Endometrial microvascular endothelial cells (primary cell): ENCODE data around the gene KCNJ1. TPM values are rescaled to one million over a fixed set of nuclear protein-coding genes. Genes with fewer than 3 reads are reported as not detected.

Source experiments
- in situ Hi-C: cut with HindIII; loops from 2 replicates; pipeline ENCODE4 v1.10.0; 2017; ENCODE audit warnings: low sequenced_read_pairs, low pct_unique_long_range_greater_than_20kb; ENCODE audit errors: inconsistent ontology term
- total RNA-seq: library from RNA; depleted of rRNA; stranded (reverse); fragments of >200 nt; gene quantifications from one replicate; pipeline ENCODE4 v1.2.3, GENCODE V29; 2015; ENCODE audit errors: inconsistent ontology term

Gene KCNJ1
- total RNA-seq, 1 donor from 2014 or later: not detected

DNA sequence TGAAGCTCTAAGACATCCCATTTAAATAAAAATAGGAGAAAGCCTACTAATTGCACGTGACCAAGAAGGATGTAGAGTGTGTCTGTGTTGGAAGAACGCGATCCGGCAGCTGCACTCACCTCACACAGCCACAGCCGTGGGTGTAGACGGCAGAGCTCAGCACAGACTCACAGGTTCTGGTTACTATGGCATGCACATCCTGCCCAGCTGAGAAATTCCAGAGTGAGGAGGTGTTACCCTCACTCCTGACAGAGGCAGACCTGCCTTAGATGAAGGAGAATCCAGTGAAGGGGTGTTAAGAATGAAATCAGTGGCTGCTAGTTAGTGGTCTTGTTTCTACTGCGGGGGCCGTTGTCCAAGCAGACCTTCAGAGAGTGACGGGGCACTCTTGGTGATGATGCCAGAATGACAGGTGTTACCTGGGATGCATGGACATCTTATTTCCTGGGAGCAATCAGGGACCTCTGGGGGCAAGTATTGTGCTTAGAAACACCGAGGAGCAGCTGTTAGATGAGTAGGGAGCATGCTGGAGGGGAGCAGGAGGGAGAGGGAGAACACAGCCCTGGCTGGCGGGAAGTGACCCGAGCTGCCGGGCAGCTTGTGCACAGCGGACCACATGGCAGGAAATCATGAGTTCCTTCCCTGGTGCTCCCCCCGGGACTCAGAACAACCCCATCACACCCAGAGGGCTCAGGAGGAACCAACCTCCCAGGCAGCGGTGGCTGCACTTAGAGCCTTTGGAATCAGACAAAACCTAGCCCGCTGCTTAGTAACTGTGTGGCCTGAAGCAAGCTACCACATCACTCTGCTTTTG, 36.4 kb upstream of the KCNJ1 start:
- in situ Hi-C loops: no loop called here

DNA sequence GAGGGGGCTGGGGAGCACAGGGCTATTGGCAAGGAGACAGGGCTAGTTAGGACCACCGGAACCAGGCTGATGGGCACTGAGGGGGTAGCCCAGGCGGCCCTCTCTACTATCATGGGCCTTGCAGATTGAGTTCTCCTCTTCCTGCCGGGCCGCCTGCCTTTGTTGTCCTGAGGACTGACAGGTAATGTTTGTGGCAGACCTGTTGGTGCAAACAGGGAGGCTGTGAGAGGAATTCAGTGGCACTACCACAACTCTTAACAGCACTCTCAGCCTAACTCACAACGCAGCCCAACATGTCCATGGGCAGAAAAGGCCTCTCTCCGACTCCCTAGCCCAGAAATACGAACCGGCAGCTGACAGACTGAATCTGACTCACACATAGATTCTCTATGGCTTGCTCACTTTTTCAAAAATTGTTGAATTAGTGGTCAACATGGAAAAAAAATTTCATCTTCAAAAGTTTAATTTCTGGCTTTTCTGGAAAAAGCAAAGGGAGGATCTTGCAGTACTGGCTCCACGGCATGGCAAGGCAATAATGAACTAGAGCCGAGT, 35.5 kb upstream of the KCNJ1 start:
- in situ Hi-C loops: no loop called here

DNA sequence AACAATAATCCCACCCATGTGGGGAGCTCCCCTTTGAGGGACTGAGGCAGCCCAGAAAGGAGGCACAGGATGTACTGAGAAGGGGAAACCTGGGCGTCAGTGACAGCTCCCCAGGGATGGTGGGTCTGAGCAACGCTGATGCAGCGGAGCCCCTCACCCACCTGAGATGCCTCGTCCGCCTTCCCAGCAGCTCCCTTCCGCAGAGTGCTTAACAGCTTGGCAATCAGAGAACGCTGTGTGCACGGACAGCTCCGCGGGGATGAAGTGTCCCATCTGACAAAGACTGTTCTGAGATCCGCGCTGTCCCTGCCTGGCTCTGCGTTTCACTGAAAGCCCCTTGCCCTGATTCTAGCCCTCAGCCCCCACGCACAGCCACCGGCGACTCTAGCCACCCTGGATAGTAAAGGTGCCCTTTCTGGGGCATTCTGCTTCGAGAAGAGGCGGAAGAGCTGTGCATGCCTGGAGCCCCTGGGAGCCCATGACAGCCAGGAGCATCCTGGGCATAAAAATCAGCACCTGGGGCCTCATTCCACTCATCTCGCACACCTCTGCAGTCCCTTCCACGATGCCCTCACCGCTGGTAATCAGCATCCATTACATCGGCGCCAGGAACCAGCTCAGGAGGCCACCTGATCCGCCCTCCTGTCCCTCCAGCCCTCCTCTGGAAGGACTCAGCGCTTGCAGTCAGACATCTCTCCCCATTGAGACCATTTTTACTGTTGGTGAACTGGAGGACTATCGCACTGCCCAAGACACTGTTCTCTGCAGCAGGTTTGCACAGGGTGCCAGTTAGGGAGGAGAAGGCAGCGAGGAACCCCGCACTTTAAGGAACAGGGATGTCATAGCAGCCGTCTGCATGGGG, 34.8 kb upstream of the KCNJ1 start:
- in situ Hi-C loops: no loop called here

DNA sequence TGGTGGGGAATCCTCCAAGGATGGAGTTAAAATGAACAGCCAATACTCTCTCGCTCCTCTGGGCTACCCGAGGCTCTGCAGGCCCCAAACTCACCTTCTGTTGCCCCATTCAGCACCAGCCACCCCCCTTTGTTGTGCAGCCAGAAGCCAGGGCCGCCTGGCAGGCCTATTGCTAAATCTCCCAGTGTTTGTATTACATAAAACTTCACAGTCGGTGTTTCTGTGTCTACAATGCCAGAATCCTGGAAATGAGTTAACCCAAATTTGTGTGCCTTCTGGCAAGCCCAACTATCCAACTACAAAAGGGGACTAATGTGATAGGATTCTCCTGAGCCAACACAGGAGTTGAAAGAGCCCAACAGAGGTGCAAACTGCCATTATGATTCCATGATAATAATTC, 33.4 kb upstream of the KCNJ1 start:
- in situ Hi-C loops: no loop called here

DNA sequence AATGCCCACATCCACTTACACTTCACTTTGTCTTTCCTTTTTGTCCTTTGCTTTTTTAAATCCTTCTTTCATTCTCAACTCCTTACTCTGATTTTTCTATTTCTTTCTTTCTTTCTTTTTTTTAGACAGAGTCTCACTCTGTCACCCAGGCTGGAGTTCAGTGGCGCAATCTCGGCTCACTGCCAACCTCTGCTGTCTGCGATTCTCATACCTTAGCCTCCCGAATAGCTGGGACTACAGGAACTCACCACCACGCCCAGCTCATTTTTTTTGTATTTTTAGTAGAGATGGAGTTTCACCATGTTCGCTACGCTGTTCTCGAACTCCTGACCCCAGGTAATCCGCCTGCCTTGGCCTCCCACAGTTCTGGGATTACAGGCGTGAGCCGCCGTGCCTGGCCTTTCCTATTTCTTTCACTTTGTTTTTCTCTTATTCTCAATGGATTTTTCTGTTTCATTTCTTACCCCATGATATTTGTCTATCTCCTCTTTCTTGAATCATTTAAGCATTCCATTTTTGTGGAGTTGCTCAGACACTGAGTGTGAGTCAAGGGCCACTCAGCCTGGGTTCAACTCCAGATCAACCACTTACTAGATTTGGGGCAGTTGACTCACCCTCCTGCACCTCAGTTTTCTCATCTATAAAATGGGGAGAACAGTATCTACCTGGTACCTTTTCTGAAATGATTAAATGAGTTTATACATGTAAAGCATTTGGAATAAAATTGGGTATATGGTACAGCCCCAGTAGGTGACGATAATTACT, 31.7 kb upstream of the KCNJ1 start:
- in situ Hi-C loops: loop anchor here (25.0 kb wide), 1 partner anchor 139 kb away; no protein-coding TSS in a partner anchor

DNA sequence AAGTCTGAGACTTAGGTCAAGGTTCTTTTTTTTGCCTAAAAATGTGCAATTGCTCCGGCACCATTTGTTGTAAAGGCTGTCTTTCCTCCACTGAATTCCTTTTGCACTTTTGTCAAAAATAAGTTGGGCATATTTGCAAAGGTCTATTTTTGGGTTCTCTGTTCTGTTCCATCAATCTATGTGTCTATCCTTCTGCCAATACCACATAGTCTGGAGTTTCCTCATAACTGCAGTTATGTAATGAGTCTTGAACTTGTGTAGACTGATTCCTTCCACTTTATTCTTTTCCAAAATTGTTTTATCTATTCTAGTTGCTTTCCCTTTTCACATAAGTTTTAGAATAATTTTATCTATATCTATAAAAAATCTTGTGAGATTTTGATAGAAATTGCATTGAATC, 30.7 kb upstream of the KCNJ1 start:
- in situ Hi-C loops: loop anchor here (25.0 kb wide), 1 partner anchor 139 kb away; no protein-coding TSS in a partner anchor

DNA sequence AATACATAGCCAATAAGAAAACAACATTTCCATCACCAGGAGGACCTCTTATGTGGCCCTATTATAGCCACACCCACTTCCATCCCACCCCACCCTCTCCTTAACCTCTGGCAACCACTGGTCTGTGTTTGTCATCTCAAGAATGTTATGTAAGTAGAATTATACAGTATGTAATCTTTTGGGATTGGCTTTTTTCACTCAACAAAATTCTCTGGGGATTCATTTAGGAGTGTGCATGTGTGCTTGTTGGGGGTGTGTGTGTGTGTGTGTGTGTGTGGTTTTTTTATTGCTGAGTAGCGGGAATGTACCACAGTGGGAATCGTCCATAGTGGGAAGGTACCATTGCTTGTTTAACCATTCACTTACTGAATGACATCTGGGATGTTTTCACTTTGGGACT, 29.3 kb upstream of the KCNJ1 start:
- in situ Hi-C loops: loop anchor here (25.0 kb wide), 1 partner anchor 141 kb away; no protein-coding TSS in a partner anchor

DNA sequence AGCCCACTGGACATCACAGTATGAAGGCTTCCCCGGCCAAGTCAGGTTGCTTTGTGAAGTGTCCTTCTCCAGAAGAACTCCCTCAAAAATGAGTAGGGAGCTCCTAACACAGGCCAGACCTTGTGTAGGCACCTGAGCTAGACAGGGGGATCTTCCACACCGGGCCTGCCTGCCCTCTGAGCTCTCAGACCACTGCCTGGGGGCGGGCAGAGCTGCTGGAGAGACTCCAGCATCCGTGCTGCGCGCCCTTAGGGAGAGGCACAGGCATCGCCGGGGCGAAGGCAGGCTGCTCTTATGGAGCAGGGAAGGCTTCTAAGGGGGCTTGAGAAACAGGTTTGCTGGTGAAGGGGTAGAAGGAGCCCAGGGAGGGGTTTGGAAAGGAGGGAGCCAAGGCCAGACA, 28.4 kb upstream of the KCNJ1 start:
- in situ Hi-C loops: loop anchor here (25.0 kb wide), 1 partner anchor 142 kb away; no protein-coding TSS in a partner anchor

DNA sequence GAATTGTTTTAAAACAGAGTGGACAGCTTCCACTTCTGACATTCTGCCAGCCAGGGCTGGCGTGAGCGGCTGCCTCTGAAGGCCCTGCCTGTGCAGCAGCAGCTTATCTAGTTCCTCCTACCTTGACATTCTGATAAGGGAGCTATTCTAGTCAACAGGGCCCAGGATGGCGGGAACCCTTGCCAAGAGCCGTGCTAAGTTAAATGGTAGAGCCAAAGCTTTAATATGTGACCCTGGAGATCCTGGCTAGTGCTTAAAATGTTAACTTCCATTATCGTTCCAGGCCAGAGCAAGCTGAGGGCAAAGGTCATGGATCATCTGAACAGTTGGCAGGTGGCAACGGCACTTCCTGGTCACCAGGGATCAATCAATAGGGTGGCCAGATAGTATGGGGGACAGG, 27.6 kb upstream of the KCNJ1 start:
- in situ Hi-C loops: loop anchor here (25.0 kb wide), 1 partner anchor 143 kb away; no protein-coding TSS in a partner anchor

DNA sequence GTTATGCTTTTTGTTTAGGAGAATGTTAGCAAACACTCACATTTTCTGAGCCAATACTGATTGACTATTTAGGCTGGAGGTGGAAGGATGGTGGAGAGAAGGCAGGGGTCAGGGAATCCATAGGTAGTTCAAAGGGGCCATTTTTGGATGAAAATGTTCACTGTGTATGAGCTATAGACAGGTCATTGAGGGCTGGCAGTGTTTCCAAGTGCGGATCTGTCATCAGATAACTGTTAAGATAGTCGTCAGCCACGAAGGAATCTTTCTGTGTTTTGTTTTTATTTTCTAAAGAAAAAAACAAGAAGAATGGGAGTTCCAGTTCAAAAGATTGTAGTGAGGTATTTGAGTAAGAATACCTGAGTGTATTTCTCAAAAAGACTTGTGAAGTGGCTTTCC, 27.2 kb upstream of the KCNJ1 start:
- in situ Hi-C loops: loop anchor here (25.0 kb wide), 1 partner anchor 143 kb away; no protein-coding TSS in a partner anchor

DNA sequence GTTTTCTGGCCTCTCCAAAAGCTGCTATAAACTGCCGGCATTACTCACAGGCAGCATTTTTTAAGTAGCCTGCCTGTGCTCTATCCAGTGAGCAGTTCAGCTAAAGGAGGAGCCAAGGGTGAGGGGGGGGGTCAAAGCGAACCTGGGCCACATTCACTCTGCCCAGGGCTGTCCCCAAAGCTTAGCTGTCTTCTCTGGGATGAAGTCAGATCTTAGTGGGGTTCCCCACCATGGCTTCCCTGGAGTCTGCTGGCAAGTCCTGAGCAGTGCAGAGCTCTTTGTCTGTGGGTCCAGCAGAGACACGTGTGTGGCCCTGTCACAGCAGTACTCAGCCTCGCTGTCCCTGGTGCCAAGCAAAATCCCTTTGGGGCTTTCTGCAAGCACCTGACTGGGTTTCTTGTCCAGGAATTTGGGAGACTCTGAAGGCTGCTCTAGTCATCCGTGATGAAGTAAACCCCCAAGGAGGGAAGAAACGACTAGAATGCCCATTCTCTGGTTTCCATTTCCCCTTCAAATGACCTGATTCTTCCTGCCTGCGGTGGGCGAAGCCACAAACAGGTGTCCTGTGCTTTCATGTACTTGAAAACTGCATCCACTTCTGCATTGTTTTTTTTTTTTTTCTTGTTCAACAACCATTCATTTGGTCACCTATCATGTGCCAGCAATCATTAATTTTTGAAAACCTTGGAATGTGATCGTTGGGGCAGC, 26.6 kb upstream of the KCNJ1 start:
- in situ Hi-C loops: loop anchor here (25.0 kb wide), 1 partner anchor 144 kb away; no protein-coding TSS in a partner anchor

DNA sequence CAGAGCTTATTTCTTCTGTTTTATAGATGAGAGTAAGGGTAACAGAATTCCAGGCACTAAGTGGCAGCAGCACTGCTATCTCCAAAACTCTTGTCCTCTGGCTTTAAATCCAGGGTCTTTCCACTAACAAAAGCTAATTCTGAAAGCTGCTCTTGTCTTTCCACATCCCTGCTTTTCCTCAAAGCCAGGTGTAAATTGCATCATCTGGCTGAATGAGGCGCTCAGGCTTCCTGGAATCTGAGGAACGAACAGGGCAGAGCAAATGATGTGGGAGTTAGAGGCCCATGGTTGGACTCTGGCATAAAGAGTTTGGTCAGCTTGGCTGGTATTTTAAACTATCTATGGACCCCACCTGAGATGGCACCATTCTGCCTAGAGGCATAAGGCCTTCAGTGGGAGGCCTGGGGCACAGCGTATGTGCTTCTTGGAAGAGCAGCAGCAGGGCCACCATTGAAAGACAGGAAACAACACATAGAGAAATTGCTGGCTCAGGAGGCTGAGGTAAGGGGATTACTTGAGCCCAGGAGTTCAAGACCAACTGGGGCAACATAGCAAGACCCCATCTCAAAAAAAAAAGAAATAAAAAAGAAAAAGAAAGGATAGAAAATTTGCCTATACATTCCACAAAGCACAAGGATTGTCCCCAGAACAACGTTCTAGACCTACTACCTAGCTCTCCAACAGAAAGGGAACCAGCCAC, 25.9 kb upstream of the KCNJ1 start:
- in situ Hi-C loops: loop anchor here (25.0 kb wide), 1 partner anchor 144 kb away; no protein-coding TSS in a partner anchor

DNA sequence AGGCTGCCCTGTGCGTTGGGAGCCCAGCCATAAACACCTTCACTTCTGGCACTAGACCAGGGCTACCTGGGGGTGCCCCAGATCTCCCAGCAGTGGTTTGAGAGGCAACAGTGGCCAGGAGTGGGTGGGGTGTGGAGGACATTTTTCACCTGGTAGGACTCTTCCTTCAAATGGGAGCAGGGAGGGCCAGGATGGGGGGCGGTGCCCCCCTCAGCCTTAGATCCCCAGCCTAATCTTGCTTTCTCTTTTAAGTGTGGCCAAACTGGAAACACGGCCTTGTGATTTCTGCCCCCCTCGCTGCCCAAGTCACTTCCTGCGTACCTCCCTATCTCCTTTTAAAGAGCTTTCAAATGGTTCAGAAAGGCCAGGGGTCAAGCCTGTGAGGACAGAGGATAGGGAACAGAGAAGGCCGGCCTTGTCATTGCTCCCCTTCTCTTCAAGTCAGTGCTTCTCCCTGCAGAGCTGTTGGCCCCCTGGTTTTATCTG, 24.9 kb upstream of the KCNJ1 start:
- in situ Hi-C loops: loop anchor here (25.0 kb wide), 1 partner anchor 145 kb away; no protein-coding TSS in a partner anchor

DNA sequence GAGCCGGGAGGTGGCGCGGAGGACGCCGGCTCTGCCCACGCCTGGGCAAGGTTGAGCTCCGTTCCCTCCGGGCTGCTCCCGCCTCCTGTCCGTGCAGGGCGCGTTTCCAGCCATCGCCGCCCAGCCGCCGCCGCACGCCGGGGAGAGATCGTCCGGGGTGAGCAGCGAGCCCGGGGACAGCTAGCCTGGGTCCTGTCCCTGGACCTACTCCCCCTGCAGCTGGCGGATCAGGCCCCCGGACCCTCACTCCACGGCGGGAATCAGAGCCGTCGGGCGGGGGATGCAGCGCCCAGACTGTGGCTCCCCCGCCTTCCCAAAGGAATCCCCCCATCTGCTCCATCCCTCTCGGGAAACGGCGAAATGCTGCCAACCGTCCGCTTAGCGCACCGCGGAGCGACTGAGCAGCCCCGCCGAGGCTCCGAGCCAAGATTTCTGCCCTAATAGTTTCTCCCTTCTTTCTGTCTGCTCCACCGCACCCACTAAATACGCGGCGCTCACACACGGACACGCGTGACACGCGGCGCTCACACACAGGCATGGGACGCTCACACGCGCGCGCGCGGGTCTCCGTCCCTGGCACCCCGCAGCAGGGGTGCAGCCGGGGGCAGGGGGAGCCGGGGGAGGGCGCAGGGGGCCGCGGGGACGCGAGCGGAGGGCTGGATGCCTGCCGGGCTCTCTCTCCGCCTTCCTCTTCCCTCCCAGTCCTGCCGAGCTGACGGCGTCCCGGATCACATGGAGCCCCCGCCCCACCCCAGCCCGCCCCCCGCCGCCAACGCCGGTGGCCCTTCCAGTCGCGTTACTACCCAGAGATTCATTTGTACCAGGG, 23.7 kb upstream of the KCNJ1 start, which contains the start of gene KCNJ5:
TSS of gene KCNJ5 (plus strand) at position 814 of the 826 bp plus-strand sequence. CDS start 19,918 bp downstream, outside the sequence.
- in situ Hi-C loops: loop anchor here (25.0 kb wide), 1 partner anchor 147 kb away; no protein-coding TSS in a partner anchor

DNA sequence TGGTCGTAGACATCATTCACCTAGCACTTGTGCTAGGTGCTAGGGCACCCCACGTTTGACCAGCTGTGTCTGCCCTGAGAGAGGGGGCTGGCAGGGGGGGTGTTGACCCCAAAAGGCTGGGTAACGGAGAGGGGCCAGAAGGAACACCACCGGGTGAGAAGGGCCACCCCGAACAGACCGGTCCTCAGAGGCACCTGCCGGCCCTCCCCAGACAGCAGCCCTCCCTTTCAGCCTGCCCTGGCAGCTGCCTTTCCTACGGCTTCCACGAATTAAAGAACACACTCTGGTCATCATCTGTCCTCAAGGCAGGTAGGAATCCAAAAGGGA, 23.1 kb upstream of the KCNJ1 start:
- in situ Hi-C loops: loop anchor here (25.0 kb wide), 1 partner anchor 147 kb away; no protein-coding TSS in a partner anchor

DNA sequence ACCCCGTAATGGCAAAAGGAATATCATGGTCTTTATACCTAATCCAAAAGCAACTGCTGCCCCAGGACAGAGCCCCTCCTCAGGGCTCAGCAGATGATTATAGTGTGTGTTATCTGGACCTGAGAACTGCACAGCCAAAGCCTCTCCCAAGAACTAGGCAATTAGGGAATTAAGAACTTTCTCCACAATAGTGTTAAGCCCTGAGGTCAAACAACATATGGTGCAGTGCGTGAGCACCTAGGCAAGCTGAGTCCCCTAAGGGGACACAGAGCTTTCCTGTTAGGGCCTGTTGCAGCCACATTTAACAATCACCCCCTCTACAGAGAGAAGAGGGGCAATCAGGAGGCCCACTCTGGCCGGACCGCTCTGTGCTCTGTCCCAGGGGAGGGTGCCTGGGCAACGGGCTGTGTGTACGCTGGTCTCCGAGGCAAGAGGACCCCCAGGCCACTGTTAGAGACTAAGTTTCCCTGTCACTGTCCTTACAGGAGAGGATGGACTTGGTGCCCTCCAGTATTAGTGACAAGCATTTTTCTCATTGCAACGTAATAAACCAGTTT, 22.6 kb upstream of the KCNJ1 start:
- in situ Hi-C loops: loop anchor here (25.0 kb wide), 1 partner anchor 148 kb away; no protein-coding TSS in a partner anchor
